ENCODE data around the gene KIDINS220.

The KIDINS220 gene

GRCh38 chr2:8679567-8679826 lies 157.9 kb downstream of the KIDINS220 start:
- H3K4me3 ChIP-seq (ENCODE audit: low read depth, low read length) = peak overlapping the region; percentile 51
- TF ChIP-seq, protein P1, sequence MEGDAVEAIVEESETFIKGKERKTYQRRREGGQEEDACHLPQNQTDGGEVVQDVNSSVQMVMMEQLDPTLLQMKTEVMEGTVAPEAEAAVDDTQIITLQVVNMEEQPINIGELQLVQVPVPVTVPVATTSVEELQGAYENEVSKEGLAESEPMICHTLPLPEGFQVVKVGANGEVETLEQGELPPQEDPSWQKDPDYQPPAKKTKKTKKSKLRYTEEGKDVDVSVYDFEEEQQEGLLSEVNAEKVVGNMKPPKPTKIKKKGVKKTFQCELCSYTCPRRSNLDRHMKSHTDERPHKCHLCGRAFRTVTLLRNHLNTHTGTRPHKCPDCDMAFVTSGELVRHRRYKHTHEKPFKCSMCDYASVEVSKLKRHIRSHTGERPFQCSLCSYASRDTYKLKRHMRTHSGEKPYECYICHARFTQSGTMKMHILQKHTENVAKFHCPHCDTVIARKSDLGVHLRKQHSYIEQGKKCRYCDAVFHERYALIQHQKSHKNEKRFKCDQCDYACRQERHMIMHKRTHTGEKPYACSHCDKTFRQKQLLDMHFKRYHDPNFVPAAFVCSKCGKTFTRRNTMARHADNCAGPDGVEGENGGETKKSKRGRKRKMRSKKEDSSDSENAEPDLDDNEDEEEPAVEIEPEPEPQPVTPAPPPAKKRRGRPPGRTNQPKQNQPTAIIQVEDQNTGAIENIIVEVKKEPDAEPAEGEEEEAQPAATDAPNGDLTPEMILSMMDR (IDR thresholded peaks at IDR 0.05; ENCODE audit: insufficient read depth, low read depth, low read length, missing control alignments) = no peak
- DNase-seq (ENCODE audit: low read depth) = no peak

All from GM12865 (cell line).